Activated CD4-positive, CD25-positive, alpha-beta regulatory T cell (primary cell): ENCODE data around the gene CLSTN2.

Source experiments
- DNase-seq, 4 experiments: peaks; one replicate each; lab custom pipeline; 2025; lab: John Stamatoyannopoulos, UW

The CLSTN2 gene

DNA sequence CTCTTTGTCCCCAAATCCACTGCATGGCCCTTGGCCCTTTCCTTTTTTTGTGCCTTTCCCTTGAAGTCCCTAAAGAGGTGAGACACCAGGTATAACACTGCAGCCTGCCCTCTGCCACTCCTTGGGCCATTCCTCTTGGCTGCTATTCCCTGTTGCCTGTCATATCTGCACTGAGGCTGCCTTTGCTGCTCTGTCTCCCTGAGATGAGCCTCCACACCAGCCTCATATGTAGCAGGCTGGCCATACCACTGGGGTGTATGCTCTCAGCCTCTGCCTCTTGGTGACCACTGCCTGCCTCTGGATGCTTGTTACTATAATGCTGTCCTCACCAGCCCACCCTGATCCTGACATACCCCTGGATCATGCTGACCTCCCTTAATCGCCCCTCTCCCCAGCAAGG lies 252.0 kb downstream of the CLSTN2 start:
- no peak for DNase-seq

DNA sequence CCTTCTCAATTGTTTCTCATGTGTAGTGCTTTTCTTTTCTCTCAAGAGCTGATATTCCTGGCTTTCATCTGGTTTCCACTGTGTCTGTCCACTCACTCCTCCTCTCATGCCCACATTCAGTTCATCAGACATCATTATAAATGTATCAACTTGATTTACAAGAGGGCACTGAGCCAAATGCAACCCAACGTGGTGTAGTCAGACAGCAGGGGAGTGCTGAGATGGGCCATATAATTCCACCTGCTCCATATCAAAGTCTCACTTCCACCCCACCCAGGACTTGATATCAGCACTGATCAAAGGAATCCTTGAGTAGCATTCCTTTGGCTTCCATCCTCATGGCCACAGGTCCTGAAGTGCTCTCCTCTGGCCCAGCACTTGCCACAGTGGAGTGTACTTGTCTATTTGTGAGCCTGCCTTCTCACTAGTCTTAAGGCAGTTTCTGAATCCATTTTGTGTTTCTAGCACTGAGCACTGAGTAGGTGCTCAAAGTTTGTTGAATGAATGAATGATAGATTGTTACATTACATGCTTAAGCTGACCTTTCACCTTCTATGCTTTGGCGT lies 252.8 kb downstream of the CLSTN2 start:
- no peak for DNase-seq

- DNase-seq, result no peak
These were observed 253.3 kb downstream of the CLSTN2 start for GRCh38 chr3:140188285-140188684.

GRCh38 chr3:140189267-140189666 lies 254.3 kb downstream of the CLSTN2 start:
- no peak for DNase-seq

GRCh38 chr3:140189976-140190375 lies 255.0 kb downstream of the CLSTN2 start:
- DNase-seq, result no peak

GRCh38 chr3:140196970-140197369 lies 262.0 kb downstream of the CLSTN2 start:
- DNase-seq, result no peak

DNA sequence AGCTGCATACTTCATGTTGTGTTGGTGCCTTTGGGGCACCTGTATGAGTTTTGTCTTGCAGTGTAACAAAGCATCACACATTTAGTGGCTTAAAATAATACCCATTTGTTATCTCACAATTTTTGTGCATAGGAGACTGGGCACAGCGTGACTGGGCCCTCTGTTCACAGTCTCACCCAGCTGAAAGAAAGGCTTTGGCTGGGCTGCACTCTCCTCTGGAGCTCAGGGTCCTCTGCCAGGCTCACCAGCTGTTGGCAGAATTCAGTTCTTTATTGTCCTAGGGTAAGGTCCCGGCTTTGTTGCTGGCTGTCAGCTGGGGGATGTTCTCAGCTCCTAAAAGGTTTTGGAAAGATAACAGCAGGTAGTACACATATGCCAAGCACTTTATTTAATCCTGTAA lies 263.3 kb downstream of the CLSTN2 start:
- no peak for DNase-seq

- no peak for DNase-seq
These were observed 264.0 kb downstream of the CLSTN2 start for GRCh38 chr3:140199008-140199407.

- DNase-seq, result no peak
These were observed 264.8 kb downstream of the CLSTN2 start for GRCh38 chr3:140199743-140200142.

DNA sequence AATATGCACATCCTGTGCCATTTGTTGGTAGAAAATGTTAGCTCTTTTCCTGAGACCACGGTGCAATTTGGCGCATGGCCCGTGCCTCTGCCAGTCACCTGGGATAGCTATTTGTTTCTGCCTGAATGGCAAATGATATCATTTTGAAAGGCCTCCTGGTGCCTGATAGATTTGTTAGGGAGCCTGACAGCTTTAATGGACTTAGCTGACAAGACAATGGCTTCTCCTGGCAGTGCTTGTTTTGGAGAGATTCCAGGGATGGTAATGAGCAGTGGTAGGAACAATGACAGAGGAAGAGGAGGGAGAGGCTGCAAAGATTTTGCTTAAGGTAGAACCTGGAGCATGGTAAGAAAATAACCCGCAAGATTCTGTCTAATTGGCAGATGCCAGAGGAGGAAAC lies 268.5 kb downstream of the CLSTN2 start:
- DNase-seq, result no peak

DNA sequence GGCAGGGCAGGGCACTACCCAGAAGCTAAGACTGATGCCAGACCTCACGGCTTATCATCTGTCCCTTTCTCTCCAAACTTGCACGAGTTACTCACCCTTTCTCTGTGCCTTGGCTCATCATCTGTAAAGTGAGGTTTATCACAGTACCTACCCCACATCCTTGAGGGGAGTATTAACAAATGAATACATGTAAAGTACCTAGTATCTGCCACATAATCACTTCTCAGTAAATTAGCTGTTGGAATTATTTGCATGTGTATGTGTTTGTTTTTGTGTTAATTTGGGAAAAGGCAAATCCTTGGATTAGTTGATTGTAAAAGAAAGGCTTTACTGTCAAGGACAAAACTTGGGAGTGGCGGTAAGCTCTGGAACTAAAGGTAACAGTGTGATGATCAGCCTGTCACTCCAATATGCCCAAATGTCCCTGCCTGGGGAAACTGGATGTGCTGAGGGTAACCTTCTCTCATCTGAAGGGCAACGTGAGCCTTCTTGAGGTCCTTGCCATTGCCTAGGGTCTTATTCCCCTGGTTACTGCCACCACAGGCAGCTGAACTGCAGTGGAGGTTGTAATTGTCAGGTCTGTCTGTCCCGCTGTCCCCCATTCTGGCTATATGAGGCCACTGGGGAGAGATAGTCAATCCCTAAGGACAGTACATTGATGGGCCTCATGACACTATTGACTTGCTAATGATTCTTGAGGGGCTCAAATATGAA lies 269.4 kb downstream of the CLSTN2 start:
- no peak for DNase-seq

- DNase-seq, result no peak
These were observed 270.6 kb downstream of the CLSTN2 start for GRCh38 chr3:140205598-140205997.

DNA sequence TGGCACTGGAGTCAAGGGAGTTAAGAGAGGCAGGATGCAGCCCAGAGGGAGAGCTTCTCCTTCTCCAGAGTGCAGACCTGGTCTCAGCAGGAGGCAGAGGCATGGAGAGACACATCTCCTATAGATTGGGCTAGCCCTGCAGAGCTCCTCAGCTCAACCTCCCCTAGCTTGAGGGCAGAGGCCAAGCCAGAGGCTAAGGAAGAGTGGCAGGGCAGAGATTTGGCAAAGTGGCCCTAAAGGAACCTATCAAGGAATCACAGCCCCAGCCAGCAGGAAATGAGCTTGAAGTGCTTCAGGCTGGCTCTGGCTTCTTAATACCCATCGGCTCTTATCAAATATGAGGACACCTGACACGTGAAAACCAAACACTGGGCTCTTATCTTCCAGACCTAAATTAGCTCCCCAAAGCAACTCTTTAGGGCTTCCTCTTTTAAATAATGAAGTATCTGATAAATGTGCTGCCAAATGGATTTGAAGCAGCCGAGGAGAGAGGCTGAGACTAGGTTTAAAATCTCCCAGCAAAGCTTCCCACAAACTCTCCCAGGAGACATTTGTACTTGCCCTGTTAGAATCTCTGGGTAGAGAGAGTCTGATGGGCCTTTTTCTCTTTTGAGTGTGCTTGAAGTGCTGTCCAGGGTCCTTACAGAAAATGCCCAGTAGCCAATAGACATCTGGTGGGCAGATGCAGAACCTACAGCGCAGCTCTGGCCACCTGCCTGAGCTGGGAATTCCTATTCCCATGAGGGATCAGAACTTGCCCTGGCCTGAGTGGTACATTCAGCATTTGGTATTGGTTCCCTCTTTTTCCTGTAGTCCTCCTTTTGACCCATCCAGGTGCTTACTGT lies 271.4 kb downstream of the CLSTN2 start:
- no peak for DNase-seq

DNA sequence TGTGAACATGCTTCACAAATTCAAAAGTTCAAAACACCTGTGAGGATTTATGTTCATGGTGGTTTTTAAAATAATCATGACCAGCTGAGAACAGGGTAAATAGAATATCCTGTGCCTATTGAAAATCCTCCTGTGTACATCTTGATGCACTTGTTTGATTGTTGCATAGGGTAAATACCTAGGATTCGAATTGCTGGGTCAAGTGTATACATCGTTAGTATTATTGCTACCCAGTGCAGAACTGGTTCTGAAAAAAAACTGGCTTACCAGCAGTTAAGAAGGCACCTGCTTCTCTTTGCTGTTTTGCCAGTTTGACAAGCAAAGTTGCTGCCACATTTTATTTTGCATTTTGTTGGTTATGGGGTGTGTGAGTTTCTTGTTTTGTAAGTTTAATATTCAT lies 272.6 kb downstream of the CLSTN2 start:
- no peak for DNase-seq

DNA sequence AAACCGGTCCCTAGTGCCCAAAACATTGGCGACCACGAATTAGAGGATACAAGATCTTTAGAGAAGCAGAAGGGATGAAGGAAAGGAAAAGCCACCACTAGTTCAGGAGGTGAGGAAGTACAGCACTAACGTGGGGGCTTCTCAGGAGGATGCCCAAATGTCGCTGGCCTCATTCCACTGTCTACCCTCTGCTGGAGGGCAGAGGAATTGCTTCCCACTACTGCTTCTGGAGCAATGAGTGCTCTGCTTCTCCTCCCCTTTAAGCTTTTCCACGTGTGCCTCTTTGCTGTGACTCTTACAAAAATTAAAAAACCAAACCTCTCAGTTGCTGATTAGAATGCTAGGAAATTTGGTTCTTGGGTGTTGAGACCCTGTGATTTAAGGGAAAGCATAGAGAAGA lies 281.3 kb downstream of the CLSTN2 start:
- no peak for DNase-seq

GRCh38 chr3:140219291-140219690 lies 284.3 kb downstream of the CLSTN2 start:
- DNase-seq, result no peak

DNA sequence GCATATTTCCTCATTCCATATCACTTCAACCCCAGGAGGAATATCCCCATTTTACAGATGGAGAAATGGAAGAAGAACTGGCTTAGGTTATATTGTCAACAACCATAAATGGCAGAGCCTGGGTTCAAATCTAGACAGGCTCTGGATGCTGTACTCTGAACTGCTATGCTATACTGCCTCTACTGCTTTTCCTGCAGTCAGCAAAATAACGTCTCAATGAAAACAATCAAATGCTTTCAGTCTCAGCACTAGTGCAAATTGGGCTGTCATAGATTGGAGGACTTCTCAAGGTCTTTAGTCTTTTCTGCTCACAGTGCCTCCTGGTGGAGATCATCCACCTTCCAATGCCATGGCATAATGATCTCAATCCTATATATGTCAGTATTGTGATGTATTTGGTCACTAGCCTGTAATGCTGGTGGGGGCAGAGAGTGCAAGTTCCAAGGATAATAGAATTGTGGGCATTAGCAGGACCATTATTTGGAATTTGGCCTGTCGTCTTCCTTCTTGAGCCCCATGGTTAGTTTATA lies 285.0 kb downstream of the CLSTN2 start:
- DNase-seq, result no peak

DNA sequence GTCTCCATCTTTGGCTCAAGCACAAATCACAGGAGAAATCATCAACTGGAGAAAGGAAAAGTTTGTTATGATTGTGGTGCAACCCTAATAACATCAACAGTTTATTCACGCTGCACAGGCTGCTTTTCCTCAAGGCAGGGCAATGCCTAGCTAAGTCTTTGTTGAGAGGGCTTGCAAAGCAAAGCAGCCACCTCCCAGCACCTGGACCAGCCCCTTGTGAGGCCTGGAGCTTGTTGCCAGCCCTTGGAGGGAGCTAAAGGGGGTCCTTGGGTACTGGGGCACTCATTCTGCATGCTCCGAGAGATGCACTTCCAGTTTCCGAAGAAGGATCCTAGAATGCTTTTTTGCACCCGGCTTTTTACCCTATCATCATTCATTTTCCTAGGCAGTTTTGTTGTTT lies 288.2 kb downstream of the CLSTN2 start:
- no peak for DNase-seq

DNA sequence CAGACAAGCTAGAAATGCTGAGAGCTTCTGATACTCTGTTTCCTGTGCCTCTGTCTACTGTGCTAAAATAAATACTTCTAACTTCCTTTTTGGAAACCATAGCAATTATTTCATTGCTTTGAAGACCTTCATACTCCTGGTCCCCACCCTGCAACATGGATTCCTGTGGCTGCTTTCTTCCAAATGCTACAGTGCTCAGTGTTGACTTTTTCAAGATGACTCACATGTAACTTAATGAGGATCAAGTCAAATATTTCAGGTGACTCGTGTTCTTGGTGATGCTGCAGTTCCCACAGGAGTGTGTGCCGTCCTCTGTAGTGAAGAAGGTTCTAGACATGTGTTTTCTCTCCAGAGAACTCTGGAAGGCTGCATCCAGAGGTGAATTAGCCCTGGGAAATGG lies 288.6 kb downstream of the CLSTN2 start:
- DNase-seq, result no peak

DNA sequence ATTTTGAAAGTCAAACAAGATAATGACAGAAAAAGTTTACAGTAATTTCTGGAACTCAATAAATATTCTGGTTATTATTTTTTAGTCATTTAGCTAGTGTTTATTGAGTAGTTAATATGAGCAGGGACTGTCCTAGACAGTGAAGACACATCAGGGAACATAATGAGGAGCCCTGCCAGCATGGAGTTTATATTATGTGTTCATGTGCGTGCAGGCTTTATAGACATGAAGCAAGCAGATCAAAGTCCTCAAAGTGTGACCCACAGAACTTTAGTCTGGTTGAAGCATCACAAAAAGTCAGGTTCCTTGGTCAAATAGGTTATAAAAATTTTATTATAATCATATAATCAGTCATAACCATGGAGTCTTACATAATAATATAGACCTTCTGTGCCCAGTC lies 289.3 kb downstream of the CLSTN2 start:
- no peak for DNase-seq

- DNase-seq, result no peak
These were observed 291.0 kb downstream of the CLSTN2 start for GRCh38 chr3:140225996-140226395.

DNA sequence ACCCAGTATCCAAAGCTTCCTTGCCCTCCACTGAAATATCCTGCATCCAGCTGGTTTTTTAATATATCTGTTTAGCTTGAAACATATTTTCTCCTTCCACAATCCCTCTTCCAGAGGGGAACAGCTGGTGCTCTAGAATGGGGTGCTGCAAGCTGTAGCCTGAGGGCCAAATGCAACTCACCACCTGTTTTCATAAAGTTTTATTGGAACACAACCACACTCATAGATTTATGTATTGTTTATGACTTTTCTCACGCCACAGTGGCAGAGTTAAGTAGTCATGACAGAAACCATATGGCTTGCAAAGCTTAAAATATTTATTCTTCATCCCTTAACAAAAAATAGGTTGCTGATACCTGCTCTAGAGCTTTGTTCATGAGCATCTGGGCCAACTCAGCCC lies 298.7 kb downstream of the CLSTN2 start:
- no peak for DNase-seq

- DNase-seq, result no peak
These were observed 299.3 kb downstream of the CLSTN2 start for GRCh38 chr3:140234256-140234655.
